ENCODE results near the gene BTBD16.
A peak's percentile ranks its signal among the peaks of the same experiment; 100 is the strongest.

BTBD16 gene

GRCh38 chr10:122276611-122277208, 5.6 kb downstream of the BTBD16 start:
- no peak for DNase-seq

GRCh38 chr10:122277526-122278136, 6.5 kb downstream of the BTBD16 start:
- no peak for DNase-seq

- DNase-seq = peak; percentile 77
Measured at GRCh38 chr10:122279725-122280141, 8.6 kb downstream of the BTBD16 start.

GRCh38 chr10:122280156-122280555, 9.1 kb downstream of the BTBD16 start:
- DNase-seq = peak; percentile 13

- DNase-seq = no peak
Measured at GRCh38 chr10:122281018-122281626, 10.0 kb downstream of the BTBD16 start.

GRCh38 chr10:122281751-122282150, 10.7 kb downstream of the BTBD16 start:
- no peak for DNase-seq

GRCh38 chr10:122282253-122282671, 11.2 kb downstream of the BTBD16 start:
- no peak for DNase-seq

- DNase-seq = no peak
Measured at GRCh38 chr10:122282909-122283308, 11.8 kb downstream of the BTBD16 start.

- DNase-seq = no peak
Measured at GRCh38 chr10:122285506-122286444, 14.7 kb downstream of the BTBD16 start.

- peak; percentile 70 for DNase-seq
Measured at GRCh38 chr10:122286867-122287266, 15.8 kb downstream of the BTBD16 start.

GRCh38 chr10:122287570-122287969, 16.5 kb downstream of the BTBD16 start:
- DNase-seq = no peak

- no peak for DNase-seq
Measured at GRCh38 chr10:122288262-122288661, 17.2 kb downstream of the BTBD16 start.

- no peak for DNase-seq
Measured at GRCh38 chr10:122288917-122289316, 17.8 kb downstream of the BTBD16 start.

- no peak for DNase-seq
Measured at GRCh38 chr10:122290334-122290733, 19.2 kb downstream of the BTBD16 start.

- no peak for DNase-seq
Measured at GRCh38 chr10:122290833-122291532, 19.9 kb downstream of the BTBD16 start.

- no peak for DNase-seq
Measured at GRCh38 chr10:122291739-122292138, 20.6 kb downstream of the BTBD16 start.

- no peak for DNase-seq
Measured at GRCh38 chr10:122292376-122292775, 21.3 kb downstream of the BTBD16 start.

GRCh38 chr10:122293156-122293960, 22.3 kb downstream of the BTBD16 start:
- no peak for DNase-seq

GRCh38 chr10:122293961-122294380, 22.9 kb downstream of the BTBD16 start:
- DNase-seq = peak; percentile 41

- DNase-seq = no peak
Measured at GRCh38 chr10:122294511-122295450, 23.7 kb downstream of the BTBD16 start.

GRCh38 chr10:122295451-122295809, 24.3 kb downstream of the BTBD16 start:
- no peak for DNase-seq

All from eye (tissue), 1 donor.